ENCODE measurements around the gene PROKR2. TPM values are rescaled to one million over a fixed set of nuclear protein-coding genes. Genes with fewer than 3 reads are reported as not detected.

PROKR2 gene
- total RNA-seq (2022; extraction: Qiagen RNA extraction; ENCODE audit: low read depth), result not detected in 5 replicates

DNA sequence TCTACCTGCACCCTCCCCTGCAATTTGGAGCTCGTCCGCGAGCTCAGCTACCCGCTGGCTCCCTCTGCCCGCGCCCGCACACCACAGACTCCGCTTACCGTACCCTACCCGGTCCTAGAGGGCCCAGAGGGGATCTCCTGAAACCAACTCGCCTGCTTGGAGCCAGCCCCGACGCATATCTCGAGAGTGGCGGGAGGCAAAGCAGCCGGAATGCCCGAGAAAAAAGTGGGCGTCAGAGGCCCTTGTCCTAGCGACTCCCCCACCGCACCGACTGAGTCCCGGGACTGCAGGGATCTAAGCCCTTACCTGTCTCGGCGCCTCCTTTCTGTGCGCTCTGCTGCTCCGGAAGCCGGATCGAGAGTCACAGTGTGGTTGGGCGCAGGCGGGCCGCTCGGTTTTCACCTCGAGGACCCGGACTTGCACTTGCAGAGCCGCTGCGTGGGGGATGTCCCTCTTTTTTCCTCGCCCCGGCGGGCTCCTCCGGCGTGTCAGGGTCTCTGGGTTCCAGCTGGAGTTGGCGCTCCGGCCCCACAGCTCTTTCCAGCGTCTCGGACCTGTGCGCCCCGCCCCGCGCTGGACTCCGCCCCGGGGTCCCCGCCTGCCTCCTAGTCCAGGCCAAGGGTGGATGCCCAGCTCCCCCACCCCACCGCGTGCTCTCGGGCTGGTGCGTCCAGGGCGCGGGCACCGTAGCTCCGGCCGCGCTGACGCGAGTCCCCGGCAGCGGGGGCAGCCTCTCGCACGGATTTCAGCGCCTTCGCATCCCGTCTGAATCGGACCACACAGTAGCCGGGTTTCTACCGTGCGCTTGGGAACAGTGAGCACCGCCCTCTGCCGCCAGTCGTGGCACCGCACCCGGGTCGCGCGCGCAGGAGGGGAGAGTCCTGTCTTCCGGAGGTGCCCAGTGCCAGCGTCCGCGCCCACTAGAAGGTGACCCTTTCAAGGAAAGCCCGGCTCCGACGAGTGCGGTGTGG is at the start of gene PROKR2:
Gene PROKR2, minus strand, starts transcription at position 767 of the 971 bp plus-strand sequence. CDS start 2,585 bp downstream, outside the sequence.

Other genes starting within 250 kb of the PROKR2 start
- 87.3 to 121 TPM (median 114 TPM) in 5 replicates for gene TMEM230, start 203.9 kb downstream of the PROKR2 start, total RNA-seq (2022; extraction: Qiagen RNA extraction; ENCODE audit: low read depth)
- gene PCNA, start 197.0 kb downstream of the PROKR2 start, total RNA-seq (2022; extraction: Qiagen RNA extraction; ENCODE audit: low read depth), result 392 to 442 TPM (median 414 TPM) in 5 replicates
- 38.5 to 61.5 TPM (median 58.7 TPM) in 5 replicates for gene CDS2, start 189.9 kb downstream of the PROKR2 start, total RNA-seq (2022; extraction: Qiagen RNA extraction; ENCODE audit: low read depth)

Measured in A549 treated with RU486 at 1 μM for 4 hours (cell line).